NCI-H2107 (cell line): ENCODE data around the gene TWSG1.

Experiments used
- DNase-seq: peaks from one replicate; lab custom pipeline; 2025; lab: John Stamatoyannopoulos, UW

TWSG1 gene

DNA sequence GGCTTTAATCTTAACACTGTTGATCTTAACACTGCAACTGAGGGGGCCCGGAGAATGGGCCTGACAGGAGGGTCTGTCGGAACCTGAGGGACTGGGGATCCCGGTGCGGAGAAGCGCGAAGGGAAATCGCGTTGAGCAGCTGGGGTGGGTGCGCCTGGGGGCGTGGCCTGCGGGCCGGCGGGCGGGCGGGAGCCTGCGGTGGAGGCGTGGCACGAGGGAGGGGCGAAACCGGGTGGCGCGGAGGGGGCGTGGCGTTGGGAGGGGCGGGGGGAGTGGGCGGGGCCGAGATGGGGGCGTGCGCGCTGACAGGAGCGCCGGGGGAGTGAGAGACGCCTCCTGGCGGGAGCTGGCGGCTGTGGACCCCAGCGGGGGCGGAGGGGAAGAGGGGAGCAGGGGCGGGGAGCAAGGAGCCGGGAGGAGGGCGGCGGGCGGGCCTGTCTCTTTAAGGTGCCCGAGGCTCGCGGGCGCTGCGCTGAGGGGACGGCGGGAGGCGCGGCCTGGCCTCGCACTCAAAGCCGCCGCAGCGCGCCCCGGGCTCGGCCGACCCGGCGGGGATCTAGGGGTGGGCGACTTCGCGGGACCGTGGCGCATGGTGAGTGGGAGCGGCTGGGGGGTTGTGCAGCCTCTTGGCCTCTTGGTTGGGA, at the start of gene TWSG1:
TWSG1 (plus strand) TSS at position 445 of the 644 bp plus-strand sequence. CDS start 2,457 bp downstream, outside the sequence.
- DNase-seq = peak; percentile 46

DNA sequence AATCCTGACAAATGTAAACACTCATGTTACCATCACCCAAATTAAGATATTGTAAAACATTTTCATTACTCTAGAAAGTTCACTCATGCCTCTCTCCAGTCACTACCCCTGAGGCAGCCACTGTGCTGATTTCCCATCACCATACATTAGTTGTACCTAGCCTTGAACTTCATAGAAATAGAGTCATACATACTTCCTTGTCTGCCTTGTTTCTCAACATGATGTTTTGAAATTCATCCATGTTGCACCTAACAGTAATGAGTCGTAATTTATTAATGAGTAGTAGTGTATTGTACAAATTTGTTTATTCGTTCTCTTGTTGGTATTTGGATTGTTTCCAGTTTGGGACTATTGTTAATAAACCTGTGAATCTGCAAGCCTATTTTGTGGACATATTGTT, 49.0 kb upstream of the TWSG1 start:
- DNase-seq = no peak

DNA sequence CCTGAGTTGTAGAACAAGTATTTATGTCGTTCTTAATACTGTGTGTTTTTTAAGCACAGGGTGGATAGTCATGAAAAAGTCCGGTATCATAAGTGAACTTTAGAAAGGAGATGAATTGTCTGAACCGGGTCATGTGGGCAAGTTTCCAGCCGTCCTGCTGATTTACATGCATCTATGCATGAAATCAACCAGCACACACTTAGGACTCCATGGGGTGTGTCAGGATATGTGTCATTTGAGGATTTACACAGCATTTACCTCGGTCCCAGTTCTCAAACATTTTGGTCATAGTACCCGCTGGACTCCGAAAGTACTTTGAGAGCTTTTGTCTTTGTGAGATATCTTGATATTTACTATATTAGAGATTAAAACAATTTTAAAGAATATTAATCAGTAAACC, 47.5 kb upstream of the TWSG1 start:
- DNase-seq = no peak

DNA sequence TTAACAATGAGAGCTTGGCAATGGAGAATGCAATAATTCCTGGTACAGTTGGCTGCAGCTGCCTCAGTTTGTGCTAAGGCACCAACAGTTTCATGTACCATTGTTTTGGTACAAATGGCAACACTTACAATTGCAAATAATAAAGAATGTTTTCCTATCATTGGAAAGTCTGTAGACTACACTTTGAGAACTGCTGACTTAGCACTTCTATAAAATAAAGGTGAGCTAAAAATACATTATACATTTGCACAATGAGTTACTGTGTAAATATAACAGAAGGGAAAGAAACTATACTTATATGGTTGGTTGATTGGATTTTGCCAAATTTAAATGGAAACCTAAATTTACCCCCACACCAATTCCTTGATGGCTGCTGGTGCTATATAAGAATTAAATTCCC, 44.9 kb upstream of the TWSG1 start:
- no peak for DNase-seq

DNA sequence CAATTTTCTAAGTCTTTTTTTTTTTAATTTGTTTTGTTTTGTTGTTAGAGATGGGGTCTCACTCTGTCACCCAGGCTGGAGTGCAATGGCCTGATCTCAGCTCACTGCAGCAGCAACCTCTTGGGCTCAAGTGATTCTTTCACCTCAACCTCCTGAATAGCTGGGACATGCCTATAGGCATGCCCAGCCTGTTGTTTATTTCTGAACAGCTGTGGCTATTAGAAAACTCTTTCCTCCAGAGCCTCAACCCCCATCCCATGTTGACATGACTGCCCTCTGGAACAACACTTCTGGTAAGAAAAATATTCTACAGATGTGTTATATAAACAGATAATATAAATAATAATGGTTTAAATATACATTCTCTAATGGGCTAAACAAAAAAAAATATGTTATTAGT, 44.4 kb upstream of the TWSG1 start:
- no peak for DNase-seq

DNA sequence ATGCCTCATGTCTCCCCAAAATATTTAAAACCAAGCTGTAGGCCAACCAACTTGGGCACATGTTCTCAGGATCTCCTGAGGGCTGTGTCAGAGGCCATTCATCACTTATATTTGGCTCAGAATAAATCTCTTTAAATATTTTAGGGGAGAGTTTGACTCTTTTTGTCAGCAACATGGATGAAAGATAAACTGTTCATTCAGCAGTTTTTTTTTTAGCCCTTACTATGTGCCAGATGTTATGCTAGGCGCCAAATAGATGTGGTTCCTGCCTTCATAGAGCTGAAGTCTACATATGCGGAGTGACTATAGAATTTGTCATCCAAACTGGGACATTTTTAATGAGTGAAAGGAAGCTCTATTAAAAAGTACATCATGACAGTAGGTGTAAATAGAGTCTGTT, 42.5 kb upstream of the TWSG1 start:
- DNase-seq = no peak

DNA sequence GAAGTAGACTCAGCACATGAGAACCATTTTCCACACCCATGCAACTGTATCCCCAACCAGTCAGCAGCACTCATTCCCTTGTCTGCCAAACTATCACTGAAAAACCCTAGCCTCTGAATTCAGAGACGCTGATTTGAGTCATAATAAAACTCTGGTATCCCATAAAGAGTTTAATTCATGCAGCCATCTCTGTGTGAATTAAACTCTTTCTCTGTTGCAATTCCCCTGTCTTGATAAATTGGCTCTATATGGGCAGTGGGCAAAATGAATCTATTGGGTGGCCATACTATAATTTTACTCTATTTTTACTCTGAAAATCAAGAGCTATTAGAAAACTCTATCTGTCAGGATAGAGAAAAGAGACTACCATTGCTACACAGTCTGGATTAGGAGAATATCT, 40.6 kb upstream of the TWSG1 start:
- no peak for DNase-seq

DNA sequence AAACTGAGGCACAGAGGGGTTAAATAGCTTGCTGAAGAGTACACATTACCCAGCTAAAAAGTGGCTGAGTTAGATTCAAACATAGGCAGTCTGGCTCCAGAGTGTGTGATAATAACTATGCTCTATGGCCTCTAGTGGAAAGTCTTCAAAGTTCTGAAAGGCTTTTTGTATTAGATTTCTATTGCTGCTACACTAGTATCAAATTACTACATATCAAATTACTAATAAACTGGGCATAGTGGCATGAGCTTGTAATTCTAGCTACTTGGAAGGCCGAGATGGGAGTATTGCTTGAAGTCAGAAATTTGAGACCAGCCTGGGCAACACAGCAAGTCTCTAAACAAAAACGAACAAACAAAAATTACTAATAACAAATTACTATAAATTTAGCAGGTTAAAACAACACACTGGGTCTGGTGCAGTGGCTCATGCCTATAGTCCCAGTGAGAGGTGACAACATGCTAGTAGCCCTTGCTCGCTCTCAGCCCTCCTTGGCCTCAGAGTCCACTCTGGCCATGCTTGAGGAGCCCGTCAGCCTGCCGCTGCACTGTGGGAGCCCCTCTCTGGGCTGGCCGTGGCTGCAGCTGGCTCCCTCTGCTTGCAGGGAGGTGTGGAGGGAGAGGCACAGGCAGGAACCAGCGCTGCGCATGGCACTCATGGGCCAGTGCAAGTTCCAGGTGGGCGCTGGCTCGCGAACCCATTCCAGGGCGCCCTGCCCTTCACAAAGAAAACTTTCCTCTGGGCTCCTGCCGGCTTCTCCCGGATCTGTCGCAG, 38.2 kb upstream of the TWSG1 start:
- DNase-seq = no peak

DNA sequence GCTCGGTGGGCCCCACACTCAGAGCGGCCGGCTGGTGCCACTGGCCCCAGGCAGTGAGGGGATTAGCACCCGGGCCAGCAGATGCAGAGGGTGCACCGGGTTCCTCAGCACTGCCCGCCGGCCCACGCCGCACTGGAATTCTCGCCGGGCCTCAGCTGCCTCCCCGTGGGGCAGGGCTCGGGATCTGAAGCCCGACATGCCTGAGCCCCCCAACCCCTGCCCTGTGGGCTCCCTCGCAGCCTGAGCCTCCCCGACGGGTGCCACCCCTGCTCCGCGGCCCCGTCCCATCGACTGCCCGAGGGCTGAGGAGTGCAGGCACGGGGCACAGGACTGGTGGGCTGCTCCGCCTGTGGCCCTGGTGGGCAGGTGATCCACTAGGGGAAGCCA, 37.6 kb upstream of the TWSG1 start:
- DNase-seq = no peak

DNA sequence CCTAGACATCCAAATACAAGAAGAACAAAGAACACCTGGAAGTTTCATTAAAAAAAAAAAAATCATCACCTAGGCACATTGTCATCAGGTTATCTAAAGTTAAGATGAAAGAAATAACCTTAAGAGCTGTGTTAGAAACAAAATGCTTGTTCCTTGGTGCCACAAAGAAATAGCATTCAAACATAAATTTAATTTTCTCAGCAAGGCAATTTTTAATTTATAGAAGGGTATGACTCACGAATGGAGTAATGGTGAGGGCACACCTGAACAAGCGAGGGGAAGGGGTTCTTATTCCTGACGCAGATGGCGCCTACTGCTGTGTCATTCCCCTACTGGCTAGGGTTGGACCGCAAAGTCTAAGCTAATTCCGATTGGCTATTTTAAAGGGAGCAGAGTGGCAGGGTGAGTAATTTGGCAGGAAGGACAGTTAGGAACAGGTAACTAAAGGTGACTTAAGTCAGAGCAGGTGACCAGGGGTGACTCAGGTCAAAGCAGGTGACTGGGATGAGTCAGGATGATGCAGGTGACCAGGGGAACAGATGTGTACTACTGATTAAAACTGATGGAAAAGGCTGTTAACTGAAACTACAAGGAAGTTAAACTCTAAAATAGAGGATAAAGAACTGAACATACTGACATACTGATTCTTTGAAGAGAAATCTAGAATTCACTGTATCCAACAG, 30.0 kb upstream of the TWSG1 start:
- no peak for DNase-seq

DNA sequence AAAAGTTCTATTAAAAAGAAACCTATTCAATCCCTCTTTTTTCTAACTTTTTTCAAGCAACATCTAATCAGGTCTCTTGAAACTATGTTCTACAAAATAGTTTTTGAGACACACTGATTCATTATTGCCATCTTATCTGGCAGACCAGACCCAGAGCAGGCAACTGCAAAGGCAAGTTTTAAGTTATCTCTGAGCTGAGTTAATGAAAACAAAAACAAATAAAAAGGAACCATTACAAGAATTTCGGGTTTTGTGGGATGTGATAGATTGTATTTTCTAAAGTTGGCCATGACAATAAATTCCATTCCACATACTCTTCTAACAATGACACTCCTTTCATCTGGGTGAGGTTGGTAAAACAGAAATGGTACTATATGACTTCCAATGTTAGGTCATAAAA, 15.2 kb upstream of the TWSG1 start:
- no peak for DNase-seq

DNA sequence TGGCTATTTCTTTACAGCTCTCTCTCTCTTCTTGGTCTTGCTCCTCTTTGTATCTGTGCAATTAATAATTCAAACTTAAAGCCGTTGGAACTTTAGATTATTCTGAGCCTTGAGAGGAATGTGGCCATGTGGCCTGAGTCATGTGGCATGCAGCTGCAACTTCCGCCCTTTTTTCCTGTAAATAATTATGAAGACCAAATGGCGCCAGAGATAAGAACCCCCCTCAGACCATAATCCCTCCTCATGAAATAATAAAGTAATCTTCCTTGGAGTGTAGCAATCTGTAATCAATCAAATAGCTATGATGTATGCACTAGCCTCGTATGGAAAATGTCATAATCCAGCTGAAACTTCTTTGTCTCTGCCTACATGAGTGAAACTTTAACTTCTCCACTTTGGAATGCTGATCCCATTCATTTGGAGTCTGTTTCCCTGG, 13.5 kb upstream of the TWSG1 start:
- no peak for DNase-seq

DNA sequence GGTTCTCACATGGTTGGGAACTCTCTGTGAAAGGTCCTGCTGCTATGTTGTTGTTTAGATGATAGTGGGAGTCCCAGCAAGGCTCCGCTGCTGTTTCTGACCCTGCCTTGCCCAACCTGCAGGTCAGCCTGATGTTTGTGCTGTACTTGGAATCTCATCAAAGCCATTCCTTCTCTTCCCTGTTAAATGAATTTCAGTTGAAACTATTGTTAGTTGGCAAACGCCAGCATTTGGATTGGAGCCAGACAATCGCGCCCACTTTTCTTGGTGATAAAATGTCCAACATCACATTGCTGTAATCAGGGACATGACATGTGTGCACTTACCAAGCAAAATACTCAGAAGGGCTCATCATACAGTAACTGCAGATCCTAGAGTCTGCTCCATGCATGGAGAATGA, 12.8 kb upstream of the TWSG1 start:
- no peak for DNase-seq

DNA sequence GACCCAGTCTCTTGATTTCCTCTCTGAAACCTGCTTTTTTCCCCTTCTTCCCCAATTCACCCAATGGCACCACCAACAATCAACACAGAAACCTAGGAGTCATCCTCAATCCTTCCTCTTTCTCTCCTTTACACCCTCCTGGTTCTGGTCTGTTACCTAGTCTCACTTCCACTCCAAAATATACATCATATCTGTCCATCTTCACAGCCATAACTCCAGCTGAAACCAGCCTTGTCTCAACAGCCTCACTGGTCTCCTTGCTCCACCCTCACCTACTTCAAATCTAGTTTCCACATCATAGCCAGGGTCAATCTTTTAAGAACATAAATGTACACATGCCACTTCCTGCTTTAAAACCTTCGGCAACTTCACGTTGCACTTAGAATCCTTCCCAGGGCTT, 11.8 kb upstream of the TWSG1 start:
- DNase-seq = no peak

DNA sequence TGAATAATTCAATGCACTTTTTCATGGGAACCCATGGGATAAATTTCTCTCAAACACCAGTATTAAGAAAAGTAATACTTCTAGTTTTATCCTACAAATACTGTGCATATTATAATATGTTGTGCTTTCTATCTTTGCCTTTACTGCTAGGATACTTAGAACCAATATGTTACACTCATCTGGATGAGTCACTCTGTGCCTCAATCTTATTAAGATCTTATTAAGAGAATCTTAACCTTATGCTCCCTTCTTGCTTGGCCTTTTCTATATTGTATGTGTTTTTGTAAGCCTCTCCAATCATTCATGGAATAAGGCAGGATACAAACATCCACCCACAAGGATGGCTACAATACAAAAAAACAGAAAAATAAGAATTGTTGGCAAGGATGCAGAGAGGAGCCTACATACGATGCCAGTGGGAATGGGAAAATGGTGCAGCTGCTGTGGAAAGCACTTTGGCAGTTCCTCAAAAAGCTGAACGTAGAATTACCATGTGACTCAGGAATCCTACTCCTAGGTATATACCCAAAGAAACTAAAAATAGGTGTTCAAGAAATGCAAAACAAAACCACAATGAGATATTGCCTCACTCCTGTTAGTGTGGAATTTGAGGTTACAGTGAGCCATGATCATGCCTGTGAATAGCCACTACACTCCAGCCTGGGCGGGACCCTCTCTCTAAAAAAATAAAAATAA, 10.7 kb upstream of the TWSG1 start:
- DNase-seq = no peak

DNA sequence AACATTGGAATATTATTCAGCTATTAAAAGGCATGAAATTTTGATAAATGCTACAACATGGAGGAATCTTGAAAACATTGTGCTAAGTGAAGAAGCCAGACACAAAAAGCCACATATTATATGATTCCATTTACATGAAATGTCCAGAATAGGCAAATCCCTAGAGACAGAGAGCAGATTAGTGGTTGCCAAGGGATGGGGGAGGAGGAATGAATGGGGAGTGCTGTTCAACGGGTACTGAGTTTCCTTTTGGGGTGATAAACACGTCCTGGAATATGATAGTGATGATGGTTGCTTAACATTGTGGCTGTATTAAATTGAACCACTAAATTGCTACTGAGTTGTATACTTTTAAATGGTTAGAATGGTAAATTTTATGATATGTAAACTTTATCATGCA, 8.9 kb upstream of the TWSG1 start:
- DNase-seq = no peak

DNA sequence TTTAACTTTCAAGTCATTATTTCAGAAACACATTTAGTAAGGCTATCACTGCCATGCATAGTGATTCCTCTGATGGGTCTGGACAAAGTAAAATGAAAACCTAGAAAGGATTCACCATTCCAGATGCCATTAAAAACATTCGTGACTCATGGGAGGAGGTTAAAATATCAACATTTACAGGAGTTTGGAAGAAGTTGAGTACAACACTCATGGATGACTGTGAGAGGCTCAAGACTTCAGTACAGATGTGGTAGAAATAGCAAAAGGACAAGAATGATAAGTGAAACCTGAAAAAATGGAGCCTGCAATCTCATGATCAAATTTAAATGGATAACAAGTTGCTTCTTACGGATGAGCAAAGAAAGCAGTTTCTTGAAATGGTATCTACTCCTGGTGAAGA, 5.8 kb upstream of the TWSG1 start:
- DNase-seq = no peak

DNA sequence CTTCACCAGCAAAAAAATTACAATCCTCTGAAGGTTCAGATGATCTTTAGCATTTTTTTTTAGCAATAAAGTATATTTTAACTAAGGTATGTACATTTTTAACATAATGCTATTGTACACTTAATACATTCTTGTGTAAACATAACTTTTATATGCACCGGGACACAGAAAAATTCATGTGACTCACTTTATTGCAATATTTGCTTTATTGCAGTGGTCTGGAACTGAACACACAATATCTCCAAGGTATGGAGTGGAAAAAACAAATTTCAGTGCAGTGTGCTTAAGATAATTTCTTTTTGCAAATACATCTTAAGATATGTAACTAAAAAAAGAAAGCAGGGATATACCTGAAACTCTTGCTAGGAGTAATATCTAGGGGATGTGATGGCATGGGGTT, 5.1 kb upstream of the TWSG1 start:
- no peak for DNase-seq

DNA sequence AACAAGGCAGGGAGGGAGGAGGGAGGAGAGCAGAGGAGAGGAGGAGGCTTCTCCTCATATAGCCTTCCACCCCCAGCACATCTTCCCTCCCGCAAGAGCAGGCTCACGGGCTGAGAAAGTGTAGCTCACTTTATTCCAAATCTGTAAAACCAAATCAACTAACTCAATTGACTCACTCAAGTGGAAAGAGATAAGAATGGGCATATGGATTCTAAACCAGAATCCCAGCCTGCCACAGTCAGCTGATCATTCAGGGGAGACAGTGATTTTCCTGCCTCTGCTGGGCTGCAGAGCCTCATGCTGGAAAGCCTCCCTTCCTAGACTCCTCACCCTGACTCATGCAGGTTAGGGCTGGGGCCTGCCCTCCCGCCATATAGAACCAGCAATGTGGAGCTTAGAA, 4.2 kb upstream of the TWSG1 start:
- no peak for DNase-seq

DNA sequence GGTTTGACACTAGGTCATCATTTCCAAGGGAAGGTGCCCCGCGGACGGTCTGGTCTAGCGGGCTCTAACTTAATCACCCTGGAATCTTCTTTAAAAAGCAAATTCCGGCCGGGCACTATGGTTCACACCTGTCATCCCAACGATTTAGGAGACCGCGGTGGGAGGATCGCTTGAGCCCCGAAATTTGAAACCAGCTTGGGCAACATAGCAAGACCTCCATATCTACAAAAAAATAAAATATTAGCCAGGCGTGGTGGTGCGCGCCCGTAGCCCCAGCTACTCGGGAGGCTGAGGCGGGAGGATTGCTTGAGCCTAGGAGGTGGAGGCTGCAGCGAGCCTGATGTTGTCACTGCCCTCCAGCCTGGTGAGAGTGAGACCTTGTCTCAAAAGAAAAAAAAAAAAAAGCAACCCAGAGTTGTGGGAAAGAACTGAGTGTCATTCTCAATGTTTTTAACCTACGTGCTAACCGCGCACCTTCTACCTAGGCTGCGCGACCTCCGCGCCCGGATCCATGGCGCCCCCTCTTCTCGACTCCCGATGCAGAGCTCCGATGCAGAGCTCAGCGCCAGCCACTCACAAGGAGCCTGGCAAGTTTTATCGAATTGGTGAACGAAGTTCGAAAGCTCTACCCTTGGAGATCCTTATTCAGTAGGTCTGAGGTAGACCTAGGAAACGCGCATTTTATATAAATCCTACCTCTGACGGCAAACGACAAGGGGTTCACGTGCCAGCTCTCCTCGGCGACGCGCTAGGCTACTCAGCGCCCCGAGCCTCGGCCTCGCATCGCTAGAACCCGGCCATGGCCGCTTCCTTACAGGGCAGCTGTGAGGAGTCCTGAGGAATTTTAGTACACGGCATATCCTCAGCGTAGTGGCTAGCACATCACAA, 888 bp upstream of the TWSG1 start:
- DNase-seq = no peak

DNA sequence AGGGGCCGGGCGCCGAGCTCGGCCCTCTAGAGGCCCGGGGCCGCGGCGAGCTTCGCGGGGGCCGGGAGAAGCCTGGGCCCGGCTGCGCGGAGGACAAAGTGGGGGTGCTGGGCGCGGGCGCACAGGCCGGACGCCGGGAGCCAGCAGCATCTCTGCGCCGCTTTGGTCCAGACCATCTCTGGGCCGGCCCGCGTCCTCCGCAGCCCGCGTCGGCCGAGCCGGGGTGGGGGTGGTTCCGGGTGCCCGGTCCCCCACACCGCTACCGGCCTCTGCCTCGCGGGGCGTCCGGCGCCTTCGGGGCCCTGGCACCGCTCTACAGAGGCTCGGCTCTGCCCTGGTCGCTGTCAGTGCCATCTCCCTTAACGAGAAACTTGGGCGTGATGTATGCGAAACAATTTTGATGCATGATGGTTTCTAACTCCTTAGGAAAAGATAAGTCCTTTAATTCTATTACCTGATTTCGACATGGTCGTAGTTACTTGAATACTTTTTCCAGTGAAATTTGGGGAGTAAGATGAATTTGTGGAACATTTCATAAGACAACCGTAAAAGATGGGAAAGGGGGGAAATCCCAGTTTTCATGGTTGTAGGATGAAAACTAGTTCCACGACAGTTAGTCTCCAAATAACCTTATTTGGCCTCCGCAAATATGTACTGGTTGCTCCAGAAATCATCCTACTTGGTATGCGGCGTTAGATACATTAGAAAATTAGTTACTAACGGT, 562 bp downstream of the TWSG1 start:
- no peak for DNase-seq
